GM19467 (cell line): Measurements from ENCODE around the gene GMFB.

Source experiments
- ATAC-seq: cut with Tn5 transposase; IDR thresholded peaks from one replicate; pipeline ENCODE4 v1.9.1; 2021; ENCODE audit warnings: mild to moderate bottlenecking, moderate library complexity; ENCODE audit not compliant: unreplicated experiment

The GMFB gene

GRCh38 chr14:54493293-54493692 is 4.5 kb upstream of the GMFB start:
- ATAC-seq = no peak

- ATAC-seq = no peak
These were observed 1.8 kb upstream of the GMFB start for GRCh38 chr14:54490445-54491175.

- ATAC-seq = no peak
These were observed 1.1 kb upstream of the GMFB start for GRCh38 chr14:54489731-54490444.

- ATAC-seq = no peak
These were observed 521 bp upstream of the GMFB start for GRCh38 chr14:54489318-54489683.

- no peak for ATAC-seq
These were observed 498 bp downstream of the GMFB start for GRCh38 chr14:54488318-54488645.

- ATAC-seq = no peak
These were observed 1.0 kb downstream of the GMFB start for GRCh38 chr14:54487771-54488170.

DNA sequence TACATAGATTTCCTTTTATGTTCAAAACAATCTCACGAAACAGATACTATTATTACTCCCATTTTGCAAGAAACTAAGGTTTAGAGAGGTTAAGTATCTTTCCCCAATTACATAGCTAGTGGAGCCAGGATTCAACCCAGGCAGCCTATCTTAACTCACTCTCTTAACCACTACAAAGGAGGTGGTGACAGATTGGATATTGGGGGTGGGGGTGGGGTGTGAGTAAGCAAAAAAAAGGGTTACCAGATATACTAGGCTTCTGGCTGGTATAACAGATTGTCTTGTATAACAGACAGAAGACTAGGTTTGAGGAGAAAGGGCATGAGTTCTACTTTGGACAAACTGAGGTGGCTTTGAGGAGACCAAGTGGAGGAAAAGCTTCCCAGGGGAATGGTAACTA is 2.1 kb downstream of the GMFB start:
- no peak for ATAC-seq

GRCh38 chr14:54483846-54484245 is 4.9 kb downstream of the GMFB start:
- ATAC-seq = no peak

DNA sequence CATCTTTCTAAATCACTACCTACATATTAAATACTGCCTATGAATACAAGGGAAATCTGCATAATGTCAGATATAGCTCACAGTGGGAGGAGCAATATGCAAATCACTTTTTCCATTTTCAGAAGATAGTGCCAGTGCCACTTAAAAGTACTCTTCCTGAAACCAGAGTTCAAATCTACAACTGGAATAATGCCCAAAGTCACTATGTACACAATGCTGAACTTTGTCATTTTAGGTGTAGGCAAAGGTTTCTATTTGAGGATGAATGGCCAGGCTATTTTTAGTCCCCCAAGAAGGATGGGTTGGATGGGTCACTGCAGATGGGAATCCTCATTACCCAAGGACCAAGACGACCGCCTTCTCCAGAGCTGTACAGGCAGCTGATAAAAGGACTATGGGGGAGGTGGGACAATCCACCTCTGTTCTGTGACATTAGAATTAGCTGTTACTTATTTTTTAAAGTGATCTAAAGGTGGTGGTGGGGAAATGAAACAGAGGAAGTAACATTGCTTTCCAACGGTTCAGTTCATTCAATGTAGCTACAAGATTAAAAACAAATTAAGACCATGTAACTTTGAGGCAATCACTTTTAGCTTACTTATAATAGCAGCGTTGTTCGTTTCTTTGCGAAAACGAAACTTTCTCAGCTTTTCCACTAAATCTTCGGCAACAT is 5.6 kb downstream of the GMFB start:
- ATAC-seq = no peak

DNA sequence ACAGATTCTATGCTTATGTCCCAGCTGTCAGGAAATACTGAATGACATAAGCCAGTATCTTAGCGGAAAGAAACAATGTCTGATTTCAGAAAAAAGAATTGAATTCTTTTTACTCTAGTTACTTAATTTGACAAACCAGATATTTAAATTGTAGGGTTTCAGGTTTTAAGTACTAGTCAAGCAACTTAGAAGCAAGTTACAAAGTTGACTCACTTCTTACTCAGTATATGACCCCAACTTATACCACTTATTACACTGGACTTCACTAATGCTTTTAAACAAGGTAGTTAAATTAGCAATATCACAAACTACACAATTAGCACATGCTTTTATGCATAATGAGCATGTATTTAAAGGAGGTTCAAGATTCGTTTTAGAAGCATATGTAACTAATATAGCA is 7.1 kb downstream of the GMFB start:
- no peak for ATAC-seq

GRCh38 chr14:54480830-54481562 is 7.8 kb downstream of the GMFB start:
- ATAC-seq = no peak

- ATAC-seq = no peak
These were observed 10.1 kb downstream of the GMFB start for GRCh38 chr14:54478636-54479215.

DNA sequence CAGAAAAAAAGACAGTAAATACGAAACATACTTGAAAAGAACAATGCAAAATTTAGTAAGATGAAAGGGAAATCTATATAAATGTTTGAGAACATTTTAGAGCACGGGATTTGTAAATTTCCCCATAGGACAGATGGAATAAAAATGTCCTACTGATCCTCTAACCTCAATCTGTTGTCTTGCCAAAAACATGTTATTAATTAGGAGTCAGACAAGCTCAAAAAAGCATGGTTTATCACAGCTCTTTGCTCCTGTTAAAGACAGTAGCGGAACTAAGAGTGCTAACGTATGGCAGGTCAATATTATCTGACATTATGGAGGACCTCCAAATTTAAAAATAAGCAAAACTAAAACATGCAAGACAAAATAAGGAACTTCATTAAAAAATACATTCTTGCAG is 12.9 kb downstream of the GMFB start:
- no peak for ATAC-seq

DNA sequence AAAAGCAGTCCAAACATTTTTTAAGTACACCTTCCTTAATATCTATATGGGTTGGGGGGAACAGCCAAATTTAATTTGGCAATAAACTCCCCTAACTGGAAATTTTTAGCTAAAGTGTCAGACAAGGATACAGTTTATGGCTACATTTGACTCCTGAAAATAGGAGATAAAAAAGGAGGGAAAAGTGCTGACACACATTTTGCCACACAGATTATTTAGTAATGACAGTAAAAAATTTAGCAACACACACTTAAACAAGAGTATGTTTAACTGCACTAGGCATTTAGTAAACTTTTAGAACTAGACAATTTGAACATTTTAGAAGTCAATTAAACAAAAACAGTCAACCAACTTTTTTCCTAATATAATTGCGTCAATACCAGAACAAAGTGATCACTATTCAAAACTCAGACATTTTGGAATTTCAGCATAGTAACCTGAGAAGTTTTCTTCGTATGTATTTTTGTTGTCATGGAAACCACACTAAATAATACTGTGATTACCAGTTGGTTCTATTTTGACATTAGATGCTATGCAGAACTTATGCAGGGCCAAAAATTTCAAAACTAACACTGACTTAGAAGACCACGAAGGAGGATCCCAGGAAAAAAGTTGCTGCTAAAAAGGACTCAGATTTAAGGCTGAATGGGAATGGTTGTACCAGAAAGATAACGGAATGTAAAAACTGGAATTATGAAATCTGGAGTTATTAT is 13.4 kb downstream of the GMFB start:
- no peak for ATAC-seq

DNA sequence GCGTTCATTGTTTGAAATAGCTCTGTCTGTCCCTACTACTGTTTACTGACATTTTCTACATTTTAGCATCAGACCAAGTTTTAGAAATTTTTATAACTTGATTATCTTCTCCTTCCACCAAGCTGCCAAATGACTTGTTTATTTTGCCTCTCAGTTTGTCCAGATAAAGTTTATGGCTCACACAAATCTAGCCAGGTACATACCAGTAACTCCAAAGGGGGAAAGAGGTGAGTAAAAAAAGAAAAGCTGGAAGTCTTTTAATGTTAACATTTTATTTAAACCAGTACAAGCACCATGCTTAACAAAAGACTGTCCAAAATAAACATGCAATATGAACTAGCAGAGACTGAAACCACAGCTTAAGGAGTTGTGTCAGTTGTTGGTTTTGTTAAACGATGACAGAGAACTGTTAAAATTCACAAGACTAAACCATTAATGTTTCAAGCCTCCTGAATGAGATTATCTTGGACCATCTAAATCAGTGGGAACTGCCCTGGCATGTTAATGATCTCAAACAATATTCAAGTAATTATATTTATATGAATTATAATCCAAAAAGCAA is 14.5 kb downstream of the GMFB start:
- no peak for ATAC-seq

DNA sequence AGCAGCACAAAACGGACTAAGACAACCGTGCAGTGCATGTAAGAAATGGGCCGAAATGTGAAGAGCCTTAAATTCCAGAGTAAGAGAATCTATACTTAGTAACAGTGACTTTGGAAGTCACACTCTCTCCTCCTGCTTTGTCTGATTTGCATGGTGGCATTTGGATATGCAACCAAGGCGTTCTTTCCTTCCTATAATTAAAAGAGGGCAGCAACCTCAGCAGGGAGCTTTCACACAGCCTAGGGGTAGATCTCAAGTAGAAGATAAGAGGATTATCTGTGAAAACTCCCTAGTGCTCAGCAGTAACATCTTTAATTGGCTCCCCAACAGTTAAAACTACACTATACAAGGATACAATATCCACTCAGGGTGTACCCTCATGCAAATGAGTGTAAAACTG is 16.5 kb downstream of the GMFB start:
- no peak for ATAC-seq

- no peak for ATAC-seq
These were observed 17.1 kb downstream of the GMFB start for GRCh38 chr14:54471641-54472040.

GRCh38 chr14:54470701-54471100 is 18.1 kb downstream of the GMFB start:
- ATAC-seq = no peak

DNA sequence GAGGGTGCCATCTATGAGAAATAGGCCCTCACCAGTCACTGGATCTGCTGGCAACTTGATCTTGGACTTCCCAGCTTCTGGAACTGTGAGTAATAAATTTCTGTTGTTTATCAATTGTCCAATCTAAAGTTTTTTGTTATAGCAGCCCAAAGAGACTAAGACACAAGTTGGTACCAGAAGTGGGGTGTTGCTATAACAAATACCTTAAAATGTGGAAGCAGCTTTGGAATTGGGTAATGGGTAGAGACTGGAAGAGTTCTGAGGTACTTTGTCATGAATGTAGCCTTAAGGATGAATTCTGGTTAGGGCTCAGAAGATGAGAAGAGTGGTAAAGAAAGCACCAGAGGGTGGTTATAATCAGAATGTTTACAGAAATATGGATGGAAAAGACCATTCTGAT is 21.5 kb downstream of the GMFB start:
- ATAC-seq = no peak

DNA sequence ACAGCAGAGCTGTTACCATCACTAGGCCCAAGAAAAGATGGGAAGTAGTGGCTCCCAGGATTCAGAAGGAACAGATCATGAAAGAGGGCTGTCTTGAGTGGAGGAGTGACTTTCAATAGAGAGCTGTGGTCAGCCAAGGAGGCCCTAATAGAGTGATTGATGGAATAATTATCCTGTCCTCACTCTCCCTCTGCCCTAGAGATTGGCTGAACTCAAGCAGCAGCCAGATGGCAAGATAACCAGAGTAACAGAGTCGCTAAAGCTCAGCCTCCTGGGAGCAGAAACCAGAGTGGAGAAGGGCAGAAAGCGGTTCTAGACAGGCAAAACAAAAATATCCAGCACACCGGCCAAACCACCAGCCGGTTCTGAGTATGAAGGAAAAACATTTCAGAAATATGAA is 23.1 kb downstream of the GMFB start:
- no peak for ATAC-seq
